Panc1 (cell line): ENCODE measurements around the gene B4GALT6. TPM values are rescaled to one million over a fixed set of nuclear protein-coding genes. Genes with fewer than 3 reads are reported as not detected.

Source experiments
- ATAC-seq: fragments of 200-7000 bp; cut with Tn5 transposase; 2 replicates; pipeline ENCODE4 v1.9.1; 2020; ENCODE audit warnings: mild to moderate bottlenecking, moderate library complexity
- BruUV-seq: library from RNA; stranded (reverse); fragments of 400-500 nt; replicated peaks from 2 replicates; lab custom pipeline; 2021; lab: Mats Ljungman, UMichigan
- CTCF ChIA-PET: fragments of 300-600 bp; sonication (Branson Sonifier 250); formaldehyde crosslinking; loops from one replicate; lab custom pipeline; 2022; ENCODE audit warnings: antibody characterized with exemption; lab: Charles Lee
- POLR2A ChIA-PET: fragments of 300-600 bp; sonication (Branson Sonifier 250); formaldehyde crosslinking; loops from one replicate; lab custom pipeline; 2022; ENCODE audit warnings: antibody characterized with exemption; lab: Charles Lee
- DNase-seq: peaks from one replicate; pipeline ENCODE4 v3.0.0-alpha.2; 2010; ENCODE audit warnings: low read depth, low spot score
- H3K27ac ChIP-seq: 2 replicates; pipeline ENCODE4 v1.5.1; 2011; ENCODE audit warnings: mild to moderate bottlenecking, low read length, inconsistent platforms
- H3K27me3 ChIP-seq: fragments of 200-500 bp; sonication (Bioruptor generic); 2 replicates; pipeline ENCODE4 v1.6.0; 2014; ENCODE audit warnings: low read length, inconsistent platforms; ENCODE audit not compliant: control insufficient read depth, insufficient read depth
- H3K36me3 ChIP-seq: fragments of 200-500 bp; sonication (Bioruptor generic); 2 replicates; pipeline ENCODE4 v1.5.1; 2014; ENCODE audit warnings: inconsistent platforms, mild to moderate bottlenecking, low read length, moderate library complexity; ENCODE audit not compliant: control insufficient read depth, insufficient read depth
- H3K4me1 ChIP-seq: 2 replicates; pipeline ENCODE4 v1.5.1; 2011; ENCODE audit warnings: inconsistent platforms, mild to moderate bottlenecking, low read length, moderate library complexity; ENCODE audit not compliant: control insufficient read depth, insufficient read depth
- H3K4me3 ChIP-seq, 2 experiments: 2 replicates each; pipeline ENCODE4 v1.5.1; 2011 to 2012; ENCODE audit warnings: low read depth in 2 of 2, low read length in 2 of 2, mild to moderate bottlenecking in 2 of 2, inconsistent platforms in 1 of 2, moderate library complexity in 1 of 2
- H3K9me3 ChIP-seq: fragments of 200-500 bp; sonication (Bioruptor generic); 2 replicates; pipeline ENCODE4 v1.5.1; 2014; ENCODE audit warnings: low read depth, mild to moderate bottlenecking, inconsistent platforms, low read length, moderate library complexity; ENCODE audit not compliant: control insufficient read depth, insufficient read depth
- POLR2AphosphoS5 ChIP-seq: IDR thresholded peaks from 2 replicates; pipeline ENCODE4 v1.6.1; 2012; ENCODE audit warnings: mild to moderate bottlenecking, low read depth, low read length, moderate library complexity
- SIN3A ChIP-seq: IDR thresholded peaks from 2 replicates; pipeline ENCODE4 v1.6.1; 2012; ENCODE audit warnings: low read depth, mild to moderate bottlenecking, low read length, moderate library complexity, borderline replicate concordance; ENCODE audit not compliant: insufficient read depth
- TCF7L2 ChIP-seq: IDR thresholded peaks from 2 replicates; pipeline ENCODE4 v1.6.1; 2011; ENCODE audit warnings: mild to moderate bottlenecking, low read depth, low read length, inconsistent platforms
- in situ Hi-C: cut with HindIII; loops from 2 replicates; pipeline ENCODE4 v1.10.0; 2016; ENCODE audit warnings: low sequenced_read_pairs, low pct_unique_long_range_greater_than_20kb
- intact Hi-C: fragments of 100-400 bp; cut with micrococcal nuclease; formaldehyde crosslinking; loops from one replicate; pipeline ENCODE4 v1.10.0; 2022; ENCODE audit not compliant: unreplicated experiment
- total RNA-seq: library from RNA; stranded (reverse); gene quantifications from one replicate; pipeline ENCODE4 v1.2.1, GENCODE V29; 2021; ENCODE audit not compliant: unreplicated experiment
- TF ChIP-seq, protein P1 (sequence below), 2 experiments: IDR thresholded peaks; 2 replicates each; pipeline ENCODE4 v1.6.1; 2011 to 2012; ENCODE audit warnings: low read depth in 2 of 2, control low read depth in 1 of 2, low read length in 1 of 2, mild to moderate bottlenecking in 1 of 2, moderate library complexity in 1 of 2; ENCODE audit not compliant: insufficient read depth in 1 of 2
- TF ChIP-seq, protein P2 (sequence below): fragments of 450-650 bp; IDR thresholded peaks from 2 replicates; pipeline ENCODE4 v1.5.1; 2017; ENCODE audit warnings: mild to moderate bottlenecking

Gene B4GALT6
- total RNA-seq, 1 experiment from 2014 or later, result 36.3 TPM

DNA sequence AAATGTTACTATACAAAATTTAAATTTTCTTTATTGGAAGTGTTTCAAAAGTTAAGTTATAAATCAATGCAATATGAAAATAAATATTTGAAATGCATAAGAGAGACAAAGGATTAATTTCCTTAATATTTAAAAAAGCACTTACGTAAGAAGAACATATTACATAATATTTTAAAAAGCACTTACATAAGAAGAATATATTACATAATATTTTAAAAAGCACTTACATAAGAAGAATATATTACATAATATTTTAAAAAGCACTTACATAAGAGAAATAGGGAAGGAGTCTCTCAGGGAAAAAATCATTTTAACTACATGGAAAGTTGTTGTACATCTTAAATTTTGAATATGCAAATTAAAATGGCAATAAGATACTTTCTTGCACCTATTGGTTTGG is 17.4 kb upstream of the B4GALT6 start:
- ChIA-PET CTCF (no interaction called here), POLR2A (no interaction called here)
- Histone ChIP-seq H3K4me1 (no peaks in the 10 kb centered on the region), H3K9me3 (no peaks in the 10 kb centered on the region), H3K36me3 (no peaks in the 10 kb centered on the region), H3K27me3 (no peaks in the 10 kb centered on the region), H3K27ac (no peak overlapping the region), H3K4me3 (no peak overlapping the region)
- ATAC-seq (no peak), DNase-seq (no peak)
- no peak for TF ChIP-seq POLR2AphosphoS5
- no peak for TF ChIP-seq SIN3A
- TF ChIP-seq TCF7L2, result no peak
- TF ChIP-seq, protein P1, sequence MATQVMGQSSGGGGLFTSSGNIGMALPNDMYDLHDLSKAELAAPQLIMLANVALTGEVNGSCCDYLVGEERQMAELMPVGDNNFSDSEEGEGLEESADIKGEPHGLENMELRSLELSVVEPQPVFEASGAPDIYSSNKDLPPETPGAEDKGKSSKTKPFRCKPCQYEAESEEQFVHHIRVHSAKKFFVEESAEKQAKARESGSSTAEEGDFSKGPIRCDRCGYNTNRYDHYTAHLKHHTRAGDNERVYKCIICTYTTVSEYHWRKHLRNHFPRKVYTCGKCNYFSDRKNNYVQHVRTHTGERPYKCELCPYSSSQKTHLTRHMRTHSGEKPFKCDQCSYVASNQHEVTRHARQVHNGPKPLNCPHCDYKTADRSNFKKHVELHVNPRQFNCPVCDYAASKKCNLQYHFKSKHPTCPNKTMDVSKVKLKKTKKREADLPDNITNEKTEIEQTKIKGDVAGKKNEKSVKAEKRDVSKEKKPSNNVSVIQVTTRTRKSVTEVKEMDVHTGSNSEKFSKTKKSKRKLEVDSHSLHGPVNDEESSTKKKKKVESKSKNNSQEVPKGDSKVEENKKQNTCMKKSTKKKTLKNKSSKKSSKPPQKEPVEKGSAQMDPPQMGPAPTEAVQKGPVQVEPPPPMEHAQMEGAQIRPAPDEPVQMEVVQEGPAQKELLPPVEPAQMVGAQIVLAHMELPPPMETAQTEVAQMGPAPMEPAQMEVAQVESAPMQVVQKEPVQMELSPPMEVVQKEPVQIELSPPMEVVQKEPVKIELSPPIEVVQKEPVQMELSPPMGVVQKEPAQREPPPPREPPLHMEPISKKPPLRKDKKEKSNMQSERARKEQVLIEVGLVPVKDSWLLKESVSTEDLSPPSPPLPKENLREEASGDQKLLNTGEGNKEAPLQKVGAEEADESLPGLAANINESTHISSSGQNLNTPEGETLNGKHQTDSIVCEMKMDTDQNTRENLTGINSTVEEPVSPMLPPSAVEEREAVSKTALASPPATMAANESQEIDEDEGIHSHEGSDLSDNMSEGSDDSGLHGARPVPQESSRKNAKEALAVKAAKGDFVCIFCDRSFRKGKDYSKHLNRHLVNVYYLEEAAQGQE (IDR thresholded peaks at IDR 0.05; ENCODE audit: insufficient read depth in 1 of 2, low read depth in 2 of 2, low read length in 1 of 2), result no peak
- TF ChIP-seq, protein P2, sequence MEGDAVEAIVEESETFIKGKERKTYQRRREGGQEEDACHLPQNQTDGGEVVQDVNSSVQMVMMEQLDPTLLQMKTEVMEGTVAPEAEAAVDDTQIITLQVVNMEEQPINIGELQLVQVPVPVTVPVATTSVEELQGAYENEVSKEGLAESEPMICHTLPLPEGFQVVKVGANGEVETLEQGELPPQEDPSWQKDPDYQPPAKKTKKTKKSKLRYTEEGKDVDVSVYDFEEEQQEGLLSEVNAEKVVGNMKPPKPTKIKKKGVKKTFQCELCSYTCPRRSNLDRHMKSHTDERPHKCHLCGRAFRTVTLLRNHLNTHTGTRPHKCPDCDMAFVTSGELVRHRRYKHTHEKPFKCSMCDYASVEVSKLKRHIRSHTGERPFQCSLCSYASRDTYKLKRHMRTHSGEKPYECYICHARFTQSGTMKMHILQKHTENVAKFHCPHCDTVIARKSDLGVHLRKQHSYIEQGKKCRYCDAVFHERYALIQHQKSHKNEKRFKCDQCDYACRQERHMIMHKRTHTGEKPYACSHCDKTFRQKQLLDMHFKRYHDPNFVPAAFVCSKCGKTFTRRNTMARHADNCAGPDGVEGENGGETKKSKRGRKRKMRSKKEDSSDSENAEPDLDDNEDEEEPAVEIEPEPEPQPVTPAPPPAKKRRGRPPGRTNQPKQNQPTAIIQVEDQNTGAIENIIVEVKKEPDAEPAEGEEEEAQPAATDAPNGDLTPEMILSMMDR, result no peak
- intact Hi-C loops, result no loop called here
- BruUV-seq, result no TSS peak
- in situ Hi-C loops, result no loop called here

DNA sequence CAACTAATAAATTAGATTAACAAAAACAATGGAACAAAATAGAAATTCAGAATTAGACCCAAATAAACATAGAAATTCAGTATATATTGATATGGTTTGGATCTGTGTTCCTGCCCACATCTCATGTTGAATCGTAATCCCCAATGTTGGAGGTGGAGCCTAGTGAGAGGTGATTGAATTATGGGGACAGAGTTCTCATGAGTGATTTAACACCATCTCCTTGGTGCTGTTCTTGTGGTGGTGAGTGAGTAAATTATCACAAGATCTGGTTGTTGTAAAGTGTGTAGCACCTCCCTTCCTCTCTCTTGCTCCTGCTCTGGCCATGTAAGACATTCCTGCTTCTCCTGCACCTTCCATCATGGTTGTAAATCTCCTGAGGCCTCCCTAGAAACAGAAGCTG is 16.6 kb upstream of the B4GALT6 start:
- in situ Hi-C loops (no loop called here), intact Hi-C loops (no loop called here)
- TF ChIP-seq, protein P2, result no peak
- TF ChIP-seq POLR2AphosphoS5, result no peak
- TF ChIP-seq, protein P1 (IDR thresholded peaks at IDR 0.05; ENCODE audit: insufficient read depth in 1 of 2, low read depth in 2 of 2, low read length in 1 of 2), result no peak
- TF ChIP-seq TCF7L2, result no peak
- no peak for TF ChIP-seq SIN3A
- H3K4me3 ChIP-seq, result no peak overlapping the region
- H3K36me3 ChIP-seq, result no peaks in the 10 kb centered on the region
- ATAC-seq (no peak), DNase-seq (no peak)
- BruUV-seq, result no TSS peak
- POLR2A ChIA-PET, result no interaction called here
- CTCF ChIA-PET, result no interaction called here
- H3K27ac ChIP-seq, result no peak overlapping the region
- no peaks in the 10 kb centered on the region for H3K27me3 ChIP-seq
- H3K9me3 ChIP-seq, result no peaks in the 10 kb centered on the region
- no peaks in the 10 kb centered on the region for H3K4me1 ChIP-seq
